NCI-H2171 (cell line): ENCODE measurements around the gene PELI2.

ENCODE experiments used
- DNase-seq: peaks from one replicate; lab custom pipeline; 2025; lab: John Stamatoyannopoulos, UW

Gene PELI2

DNA sequence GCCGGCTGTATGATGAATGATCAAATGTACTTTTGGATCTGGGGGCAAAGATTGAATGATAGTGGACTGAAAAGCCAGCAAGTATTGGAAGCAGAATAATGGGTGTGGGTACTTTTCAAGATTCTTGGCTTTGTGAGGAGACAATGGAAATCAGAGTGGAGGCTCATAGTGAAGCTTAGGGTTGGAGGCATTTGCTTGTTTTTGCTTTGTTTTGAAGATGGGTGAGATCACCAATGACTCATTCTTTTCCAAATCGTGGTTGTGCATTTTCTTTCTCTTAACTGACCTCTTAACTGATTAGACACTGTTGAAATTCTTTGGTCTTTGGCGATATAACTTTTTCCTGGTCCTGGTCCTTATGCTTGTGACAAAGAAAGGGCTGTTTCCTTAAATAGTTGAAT, 54.4 kb downstream of the PELI2 start:
- DNase-seq = no peak

- DNase-seq = no peak
Measured at GRCh38 chr14:56173365-56173922, 55.2 kb downstream of the PELI2 start.

DNA sequence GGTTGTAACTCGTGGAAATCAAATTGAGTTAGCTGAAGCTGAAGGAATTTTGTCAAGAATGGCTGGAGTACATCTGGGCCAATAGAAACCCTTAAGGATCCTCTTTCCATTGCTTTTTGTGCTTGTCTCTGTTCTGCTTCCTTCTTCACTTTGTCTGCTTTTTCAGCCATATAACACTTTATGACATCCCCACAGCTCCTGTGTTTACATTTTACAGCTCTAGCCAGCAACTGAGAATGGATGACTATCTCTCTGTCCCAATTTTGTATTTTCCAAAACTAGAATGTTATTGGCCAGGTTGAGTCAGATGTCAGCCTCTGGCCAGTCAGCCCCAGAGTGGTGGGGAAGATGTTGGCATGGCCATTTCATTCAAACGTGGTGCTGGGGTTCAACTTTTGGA, 57.6 kb downstream of the PELI2 start:
- no peak for DNase-seq

- DNase-seq = no peak
Measured at GRCh38 chr14:56176530-56176929, 58.3 kb downstream of the PELI2 start.

- DNase-seq = no peak
Measured at GRCh38 chr14:56177036-56177435, 58.8 kb downstream of the PELI2 start.

DNA sequence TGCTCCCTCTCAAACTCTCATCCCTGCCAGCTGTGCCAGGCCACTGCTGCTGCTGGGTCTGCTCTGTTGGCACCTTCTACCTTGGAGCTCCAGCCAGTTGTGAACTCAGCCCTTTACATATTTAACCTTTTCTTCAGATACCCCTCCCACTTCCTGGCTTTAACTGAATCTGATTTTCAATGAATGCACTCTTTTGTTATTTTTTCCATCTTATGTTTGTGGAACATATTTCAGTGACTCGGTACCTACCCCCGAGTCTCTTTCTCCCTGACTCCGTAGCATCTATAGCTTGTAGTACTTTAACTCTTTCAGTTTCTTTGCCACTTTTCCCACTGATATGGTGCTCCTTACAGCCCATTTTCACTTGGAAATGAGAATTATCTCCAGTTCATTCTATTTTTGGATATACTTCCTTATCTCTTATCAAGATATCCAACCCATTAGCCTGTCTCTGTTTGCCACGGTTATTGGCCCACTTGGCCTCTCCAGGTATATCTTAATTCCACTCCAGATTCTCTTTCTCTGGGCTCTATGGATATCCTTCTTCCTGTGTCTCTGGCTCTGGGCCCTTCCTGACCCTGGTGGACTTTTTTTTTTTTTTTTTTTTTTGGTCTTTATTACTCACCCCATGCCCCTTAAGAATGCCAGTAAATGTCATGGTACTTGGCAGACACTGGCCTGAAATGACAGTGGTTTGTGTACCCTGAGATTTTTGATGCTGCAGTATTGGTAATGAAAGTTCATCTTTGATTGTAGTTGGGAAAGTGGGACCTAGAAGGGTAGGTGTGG, 62.7 kb downstream of the PELI2 start:
- DNase-seq = no peak

DNA sequence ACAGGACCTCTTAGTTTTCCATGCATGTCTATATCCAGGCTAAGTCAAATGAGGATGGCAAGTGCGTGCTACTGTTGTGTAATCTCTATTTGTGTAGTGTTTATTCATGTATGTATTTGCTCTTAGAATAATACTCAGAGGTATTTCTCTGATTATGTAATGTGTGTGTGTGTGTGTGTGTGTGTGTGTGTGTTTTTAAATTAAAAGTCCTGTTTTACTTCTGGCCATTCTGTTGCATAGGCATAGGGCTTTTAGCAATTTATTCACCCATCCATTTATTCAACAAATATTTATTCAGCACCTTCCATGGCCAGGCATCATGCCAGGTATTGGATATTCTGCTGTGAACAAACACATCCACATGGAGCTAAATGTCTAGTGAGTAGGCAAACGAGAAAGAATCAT, 63.5 kb downstream of the PELI2 start:
- DNase-seq = no peak

DNA sequence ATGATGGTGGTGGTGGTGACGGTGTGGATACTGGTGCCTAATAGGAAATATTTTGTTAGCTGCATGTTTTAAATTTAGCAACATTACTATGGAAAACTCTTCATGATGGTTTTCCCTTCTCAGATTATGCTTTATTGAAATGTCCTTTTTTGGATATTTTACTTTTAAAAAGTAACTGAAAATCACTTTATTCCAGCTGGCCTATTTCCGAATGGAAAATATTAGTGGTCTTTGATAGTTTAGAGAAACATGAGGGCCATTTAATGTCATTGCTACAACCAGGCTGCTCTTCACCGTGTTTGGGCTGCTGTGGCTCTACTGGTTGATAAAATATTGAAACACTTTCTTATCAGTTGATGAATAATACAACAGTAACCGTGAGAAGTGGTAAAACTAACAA, 64.2 kb downstream of the PELI2 start:
- no peak for DNase-seq

GRCh38 chr14:56183631-56184157, 65.5 kb downstream of the PELI2 start:
- DNase-seq = no peak

GRCh38 chr14:56185992-56186391, 67.8 kb downstream of the PELI2 start:
- peak; percentile 19 for DNase-seq

DNA sequence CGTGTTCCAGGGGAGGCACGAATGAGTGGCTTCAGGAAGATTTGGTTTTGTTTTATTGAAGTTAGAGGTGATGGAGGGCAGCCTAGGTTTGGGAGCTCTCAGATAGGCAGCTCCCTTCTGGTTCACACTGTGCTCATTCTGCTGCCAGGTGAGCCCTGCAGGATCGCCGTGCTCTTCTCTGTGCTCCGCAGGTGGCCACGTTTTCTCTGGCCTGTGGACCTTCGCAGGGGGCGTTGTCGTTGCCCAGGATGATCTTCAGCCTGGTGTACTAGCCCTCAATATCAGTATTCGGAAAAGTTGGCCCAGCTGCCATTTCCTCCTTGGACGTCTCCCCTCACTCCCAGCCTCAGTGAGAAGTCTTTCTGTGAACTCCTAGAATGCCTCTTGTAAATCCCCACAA, 69.5 kb downstream of the PELI2 start:
- DNase-seq = no peak

DNA sequence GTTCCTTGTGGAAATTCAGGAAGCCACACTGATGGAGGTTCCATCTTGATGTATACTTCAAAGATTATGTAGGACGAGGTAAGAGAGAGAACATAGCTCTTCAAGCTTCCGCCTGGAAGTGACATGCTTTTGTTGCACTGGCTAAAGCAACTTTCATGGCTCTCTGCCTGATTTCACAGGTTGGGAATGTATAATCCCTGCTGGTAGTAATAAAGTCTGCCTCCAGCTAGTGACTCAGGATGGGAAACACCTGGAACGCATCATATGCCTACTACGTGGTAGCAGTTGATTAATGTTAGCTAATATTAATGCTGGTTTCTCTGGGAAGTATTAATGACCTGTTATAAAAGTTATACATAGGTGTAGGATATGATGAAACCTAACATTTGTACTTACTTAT, 71.1 kb downstream of the PELI2 start:
- DNase-seq = no peak

DNA sequence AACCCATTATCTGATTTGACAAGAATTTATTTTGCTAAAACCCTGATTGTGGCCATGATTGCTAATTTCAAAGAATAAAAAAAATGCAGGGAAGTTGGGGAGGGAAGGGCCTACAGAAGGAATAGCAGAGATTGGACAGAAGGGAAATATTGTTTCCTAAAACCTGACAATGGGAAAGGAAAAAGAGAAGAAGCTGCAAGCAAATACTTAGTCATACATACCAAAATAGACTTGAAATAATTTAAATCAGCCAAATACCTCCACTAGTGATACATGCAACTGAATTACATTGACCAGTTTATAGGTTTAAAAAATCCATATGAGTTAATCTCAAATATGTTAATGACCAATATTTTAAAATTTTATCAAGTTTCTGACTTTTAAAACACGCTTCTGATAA, 75.1 kb downstream of the PELI2 start:
- no peak for DNase-seq

DNA sequence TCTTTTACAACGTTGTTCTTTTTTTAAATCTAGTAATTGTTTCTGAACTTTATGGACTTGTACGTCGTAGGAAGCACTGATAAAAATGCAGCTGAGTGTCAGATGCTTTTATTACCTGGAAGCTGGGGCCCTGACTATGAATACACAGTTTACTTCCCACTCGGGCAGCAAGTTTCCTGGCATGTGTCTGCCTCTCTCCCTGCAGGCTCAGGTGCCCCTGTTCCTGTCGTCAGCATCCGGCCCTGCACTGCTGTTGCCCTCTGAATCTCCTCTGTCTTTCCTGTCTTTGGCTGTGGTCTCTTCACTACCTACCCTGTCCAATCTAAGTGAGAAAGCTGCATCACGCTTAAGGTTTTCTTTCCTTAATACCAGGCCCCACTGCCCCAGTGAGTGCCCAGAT, 75.8 kb downstream of the PELI2 start:
- DNase-seq = no peak

DNA sequence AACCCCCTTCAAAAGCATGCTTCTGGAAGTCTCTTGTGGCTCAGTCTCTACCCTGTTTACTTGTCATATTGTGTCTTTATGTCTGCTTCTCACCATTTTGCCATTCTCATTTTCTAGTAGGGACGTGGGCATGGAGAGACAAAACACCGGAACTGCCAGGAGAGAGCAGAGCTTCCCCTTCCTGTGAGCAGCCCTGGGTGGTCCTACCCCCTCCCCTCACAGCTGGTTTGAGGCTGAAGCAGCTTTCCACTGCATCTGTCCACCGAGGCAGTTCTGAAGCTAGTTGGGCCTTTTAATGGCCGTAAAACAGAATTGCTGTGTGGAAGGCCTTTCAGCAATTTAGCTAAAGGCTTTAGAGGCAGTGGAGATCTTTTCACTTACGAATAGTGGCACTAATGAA, 77.0 kb downstream of the PELI2 start:
- DNase-seq = no peak

GRCh38 chr14:56195704-56196103, 77.5 kb downstream of the PELI2 start:
- peak; percentile 20 for DNase-seq

DNA sequence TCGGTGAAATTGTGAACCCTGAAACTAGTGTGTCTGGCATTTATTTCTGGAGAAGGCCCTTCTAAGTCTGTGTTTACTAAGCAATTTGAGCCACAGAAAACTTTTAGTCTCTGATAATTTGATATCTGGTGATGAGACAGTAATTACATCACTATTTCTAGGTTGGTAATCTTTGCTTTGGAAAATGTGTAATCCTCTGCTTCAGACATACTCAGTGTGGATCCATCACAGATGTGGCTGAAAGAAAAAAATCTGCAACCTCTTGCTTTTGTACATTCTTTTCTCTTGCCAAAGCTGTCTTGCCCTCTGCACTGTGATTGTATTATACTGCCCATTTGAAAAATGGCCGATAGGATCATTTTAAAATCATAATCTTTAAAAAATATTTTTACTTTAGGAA, 78.1 kb downstream of the PELI2 start:
- DNase-seq = no peak

GRCh38 chr14:56197150-56197549, 78.9 kb downstream of the PELI2 start:
- no peak for DNase-seq

- DNase-seq = no peak
Measured at GRCh38 chr14:56198438-56198837, 80.2 kb downstream of the PELI2 start.

DNA sequence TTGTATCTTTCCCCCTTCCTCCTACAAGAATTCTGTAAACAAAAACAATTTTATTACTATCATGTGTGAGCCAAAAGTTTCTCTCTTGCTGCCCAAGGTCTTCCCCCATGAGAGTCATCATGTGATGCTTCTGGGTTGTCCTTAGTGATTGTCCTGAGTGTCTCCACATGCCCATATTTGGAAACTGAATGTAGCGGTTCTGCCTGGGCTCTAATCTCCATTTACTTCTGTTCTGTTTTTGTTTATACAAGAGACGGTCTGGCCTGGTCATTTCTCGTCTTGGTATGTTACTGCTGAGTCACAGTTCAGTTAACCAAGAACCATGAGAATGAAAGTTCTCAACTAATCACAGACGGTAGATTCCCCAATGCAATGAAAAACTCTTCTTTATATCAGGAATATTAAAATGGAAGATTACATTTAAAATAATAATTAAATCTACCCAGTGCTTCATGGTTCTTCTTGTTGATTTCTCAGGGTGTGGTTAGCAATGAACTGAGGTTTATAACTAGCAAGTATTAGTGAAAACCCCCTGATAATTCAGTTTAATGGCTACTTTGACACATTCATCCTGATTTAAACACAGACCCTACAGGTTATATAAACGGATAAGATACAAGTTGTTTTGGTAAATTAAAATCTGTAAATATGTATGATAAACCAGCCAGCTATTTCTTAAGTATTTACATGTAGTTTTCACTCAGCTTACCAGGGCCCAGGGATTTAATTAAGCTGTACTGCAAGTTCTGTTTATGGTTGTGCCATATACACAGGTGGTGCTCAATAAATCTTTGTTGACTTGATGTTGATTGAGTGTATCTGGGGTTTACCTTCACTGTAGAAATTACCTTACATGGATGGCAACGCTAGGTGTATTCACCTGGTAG, 81.1 kb downstream of the PELI2 start:
- DNase-seq = no peak

- no peak for DNase-seq
Measured at GRCh38 chr14:56199982-56200577, 81.9 kb downstream of the PELI2 start.

GRCh38 chr14:56202256-56202655, 84.0 kb downstream of the PELI2 start:
- no peak for DNase-seq
